ENCODE data around the gene PDS5B.

GRCh38 chr13:32734511-32734910 lies 148.3 kb downstream of the PDS5B start:
- no peak for TF ChIP-seq CTCF (IDR thresholded peaks at IDR 0.05 in 8 of 11, conservative IDR thresholded peaks at IDR 0.05 in 3 of 11)
- no peak for TF ChIP-seq POLR2A (IDR thresholded peaks at IDR 0.05)

Measured in spleen (tissue), 7 donors.